Measurements from ENCODE around the gene BCL7A.

The BCL7A gene

DNA sequence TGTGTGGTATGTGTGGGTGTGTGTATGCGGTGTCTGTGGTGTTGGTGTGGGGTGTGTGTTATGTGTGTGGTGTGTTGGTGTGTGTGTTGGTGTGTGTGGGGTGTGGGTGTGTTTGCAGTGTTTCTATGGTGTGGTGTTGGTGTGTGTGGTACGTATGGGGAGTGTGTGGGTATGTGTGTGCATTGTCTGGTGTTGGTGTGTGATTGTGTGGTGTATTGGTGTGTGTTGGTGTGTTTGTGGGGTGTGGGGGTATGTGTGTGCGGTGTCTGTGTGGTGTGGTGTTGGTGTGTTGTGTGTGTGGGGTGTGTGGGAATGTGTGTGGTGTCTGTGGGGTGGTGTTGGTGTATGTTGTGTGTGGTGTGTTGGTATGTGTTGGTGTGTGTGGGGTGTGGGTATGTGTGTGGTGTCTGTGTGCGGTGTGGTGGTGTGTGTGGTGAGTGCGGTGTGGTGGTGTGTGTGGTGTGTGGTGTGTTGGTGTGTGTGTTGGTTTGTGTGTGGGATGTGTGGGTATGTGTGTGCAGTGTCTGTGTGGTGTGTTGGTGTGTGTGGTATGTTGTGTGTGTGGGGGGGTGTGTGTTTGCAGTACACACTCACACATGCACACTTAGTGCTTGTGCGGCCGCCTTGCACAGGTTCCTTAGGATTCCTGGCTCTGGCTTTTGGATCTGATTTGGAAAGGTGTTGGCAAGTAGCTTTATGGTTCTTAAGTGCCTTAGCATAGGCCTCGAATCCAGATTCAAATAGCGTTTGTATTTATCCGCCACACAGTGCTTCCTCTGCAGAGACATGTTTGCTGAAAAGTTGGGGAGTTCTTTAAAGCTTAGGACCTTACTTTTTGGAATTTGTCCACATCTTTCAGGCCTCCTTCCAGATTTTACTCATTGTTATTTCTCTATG is 73.3 kb downstream of the BCL7A start:
- no peak for DNase-seq (ENCODE audit: extremely low read depth, insufficient read length)
- TF ChIP-seq, protein P1, sequence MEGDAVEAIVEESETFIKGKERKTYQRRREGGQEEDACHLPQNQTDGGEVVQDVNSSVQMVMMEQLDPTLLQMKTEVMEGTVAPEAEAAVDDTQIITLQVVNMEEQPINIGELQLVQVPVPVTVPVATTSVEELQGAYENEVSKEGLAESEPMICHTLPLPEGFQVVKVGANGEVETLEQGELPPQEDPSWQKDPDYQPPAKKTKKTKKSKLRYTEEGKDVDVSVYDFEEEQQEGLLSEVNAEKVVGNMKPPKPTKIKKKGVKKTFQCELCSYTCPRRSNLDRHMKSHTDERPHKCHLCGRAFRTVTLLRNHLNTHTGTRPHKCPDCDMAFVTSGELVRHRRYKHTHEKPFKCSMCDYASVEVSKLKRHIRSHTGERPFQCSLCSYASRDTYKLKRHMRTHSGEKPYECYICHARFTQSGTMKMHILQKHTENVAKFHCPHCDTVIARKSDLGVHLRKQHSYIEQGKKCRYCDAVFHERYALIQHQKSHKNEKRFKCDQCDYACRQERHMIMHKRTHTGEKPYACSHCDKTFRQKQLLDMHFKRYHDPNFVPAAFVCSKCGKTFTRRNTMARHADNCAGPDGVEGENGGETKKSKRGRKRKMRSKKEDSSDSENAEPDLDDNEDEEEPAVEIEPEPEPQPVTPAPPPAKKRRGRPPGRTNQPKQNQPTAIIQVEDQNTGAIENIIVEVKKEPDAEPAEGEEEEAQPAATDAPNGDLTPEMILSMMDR (IDR thresholded peaks at IDR 0.05; ENCODE audit: insufficient read depth, low read length, poor library complexity, severe bottlenecking) = no peak
- no peak overlapping the region for H3K4me3 ChIP-seq (replicated peaks; ENCODE audit: low read depth, low read length)
- H3K27me3 ChIP-seq (replicated peaks; ENCODE audit: control insufficient read depth, insufficient read depth, low read length) = no peaks in the 10 kb centered on the region
- no peaks in the 10 kb centered on the region for H3K36me3 ChIP-seq (ENCODE audit: control insufficient read depth, insufficient read depth, low read length)

DNA sequence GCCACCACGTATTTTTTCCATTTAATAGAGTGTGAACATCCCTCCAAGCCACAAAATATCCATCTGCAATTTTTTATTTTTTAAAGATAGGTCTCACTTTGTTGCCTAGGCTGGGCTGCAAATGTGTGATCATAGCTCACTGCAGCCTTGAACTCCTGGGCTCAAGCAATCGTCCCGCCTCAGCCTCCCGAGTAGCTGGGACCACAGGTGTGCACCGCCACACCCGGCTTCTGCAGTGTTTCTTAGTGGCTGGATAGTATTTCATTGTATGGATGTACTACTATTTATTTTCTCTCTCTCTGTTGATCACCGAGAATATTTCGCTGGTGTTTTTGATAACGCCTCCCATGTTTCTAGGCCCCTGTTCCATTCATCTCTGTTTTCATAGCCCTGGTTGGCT is 74.3 kb downstream of the BCL7A start:
- H3K27me3 ChIP-seq (replicated peaks; ENCODE audit: control insufficient read depth, insufficient read depth, low read length) = no peaks in the 10 kb centered on the region
- TF ChIP-seq, protein P1 (IDR thresholded peaks at IDR 0.05; ENCODE audit: insufficient read depth, low read length, poor library complexity, severe bottlenecking) = no peak
- H3K4me3 ChIP-seq (replicated peaks; ENCODE audit: low read depth, low read length) = no peak overlapping the region
- DNase-seq (ENCODE audit: extremely low read depth, insufficient read length) = no peak
- no peaks in the 10 kb centered on the region for H3K36me3 ChIP-seq (ENCODE audit: control insufficient read depth, insufficient read depth, low read length)

DNA sequence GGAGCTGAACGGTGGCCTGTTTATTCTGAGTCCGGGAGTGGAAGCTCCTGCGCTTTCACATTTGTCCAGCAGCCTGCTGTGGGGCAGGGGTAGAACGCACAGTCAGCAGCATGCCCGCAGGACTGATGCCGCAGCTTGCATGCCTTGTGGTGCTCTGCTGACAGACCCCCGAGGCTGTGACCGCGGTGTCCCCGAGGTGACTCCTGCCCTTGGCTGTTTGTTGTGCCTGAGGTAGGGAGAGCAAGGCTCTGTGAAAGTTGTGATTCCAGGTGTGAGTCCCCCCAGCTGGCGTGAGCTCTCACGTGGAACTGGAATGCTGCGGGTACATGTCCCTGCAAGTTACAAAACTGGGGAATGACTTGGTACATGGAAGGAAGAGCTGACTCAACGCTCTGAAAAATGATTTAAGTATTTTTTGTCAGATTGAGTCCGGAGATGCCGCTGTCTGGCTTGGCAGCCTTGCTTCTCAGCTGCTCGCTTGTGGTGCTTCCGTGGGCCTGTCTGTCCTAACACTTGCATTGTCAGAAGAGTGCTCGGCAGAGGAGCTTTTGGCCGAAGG is 75.0 kb downstream of the BCL7A start:
- DNase-seq (ENCODE audit: extremely low read depth, insufficient read length) = no peak
- TF ChIP-seq, protein P1 (IDR thresholded peaks at IDR 0.05; ENCODE audit: insufficient read depth, low read length, poor library complexity, severe bottlenecking) = no peak
- no peaks in the 10 kb centered on the region for H3K27me3 ChIP-seq (replicated peaks; ENCODE audit: control insufficient read depth, insufficient read depth, low read length)
- H3K36me3 ChIP-seq (ENCODE audit: control insufficient read depth, insufficient read depth, low read length) = no peaks in the 10 kb centered on the region
- H3K4me3 ChIP-seq (replicated peaks; ENCODE audit: low read depth, low read length) = no peak overlapping the region

DNA sequence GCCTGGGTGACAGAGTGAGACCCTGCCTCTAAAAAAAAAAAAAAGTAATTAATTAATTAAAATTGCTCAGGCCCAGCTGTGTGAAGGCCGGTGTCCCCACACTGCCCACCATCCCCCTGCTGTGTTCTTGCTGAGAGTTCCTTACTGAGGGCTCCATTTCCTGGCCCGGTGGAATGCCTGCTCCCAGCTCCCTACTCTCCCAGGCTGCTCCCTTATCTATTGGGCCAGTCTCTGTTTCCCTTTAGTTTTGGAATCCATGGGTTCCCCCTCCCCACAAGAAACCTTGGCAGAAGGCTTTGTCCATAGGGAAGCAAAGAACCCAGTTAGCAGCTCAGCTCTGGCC is 75.9 kb downstream of the BCL7A start:
- TF ChIP-seq, protein P1 (IDR thresholded peaks at IDR 0.05; ENCODE audit: insufficient read depth, low read length, poor library complexity, severe bottlenecking) = no peak
- no peak for DNase-seq (ENCODE audit: extremely low read depth, insufficient read length)
- Histone ChIP-seq H3K4me3 (replicated peaks; ENCODE audit: low read depth, low read length) (no peak overlapping the region), H3K27me3 (replicated peaks; ENCODE audit: control insufficient read depth, insufficient read depth, low read length) (no peaks in the 10 kb centered on the region), H3K36me3 (ENCODE audit: control insufficient read depth, insufficient read depth, low read length) (no peaks in the 10 kb centered on the region)

DNA sequence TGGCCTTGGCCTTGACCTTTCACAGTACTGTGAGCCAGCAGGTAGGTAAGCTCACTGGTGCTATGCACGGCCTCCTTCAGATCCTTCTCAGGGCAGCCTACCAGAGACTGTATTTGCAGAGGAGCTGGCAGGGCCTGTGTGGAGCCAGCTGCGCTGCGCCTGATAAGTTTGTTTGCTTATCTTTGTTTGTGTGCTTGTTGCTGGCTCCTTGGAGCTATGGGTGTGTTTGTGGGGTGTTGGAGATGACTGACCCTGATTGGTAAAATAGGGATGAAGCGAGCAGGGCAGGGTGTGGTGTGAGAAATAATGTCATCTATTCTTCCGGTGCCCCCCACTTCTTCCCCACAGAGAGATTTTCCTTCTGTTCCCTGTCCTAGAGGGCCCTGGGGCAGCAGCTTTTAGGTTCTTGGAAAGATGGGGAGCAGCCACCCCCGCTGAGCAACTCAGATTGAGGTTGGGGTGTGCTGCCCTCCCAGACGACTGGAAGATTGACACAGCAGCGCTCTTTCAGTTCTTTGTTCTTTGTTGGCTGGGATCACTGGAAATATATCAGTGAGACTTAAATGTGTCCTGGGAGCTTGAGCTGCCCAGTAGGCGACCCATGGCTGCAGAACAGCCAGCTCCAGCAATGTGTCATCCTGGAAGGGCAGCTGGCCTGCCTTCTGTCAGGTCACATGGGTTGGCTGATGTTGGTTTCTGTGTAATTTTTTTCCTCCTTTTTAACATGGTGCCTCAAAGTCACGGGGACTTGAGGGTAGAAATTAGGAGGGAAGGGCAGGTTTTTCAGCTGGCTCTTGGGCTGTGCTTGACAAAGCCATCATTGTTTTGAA is 76.5 kb downstream of the BCL7A start:
- H3K27me3 ChIP-seq (replicated peaks; ENCODE audit: control insufficient read depth, insufficient read depth, low read length) = no peaks in the 10 kb centered on the region
- H3K36me3 ChIP-seq (ENCODE audit: control insufficient read depth, insufficient read depth, low read length) = no peaks in the 10 kb centered on the region
- no peak overlapping the region for H3K4me3 ChIP-seq (replicated peaks; ENCODE audit: low read depth, low read length)
- TF ChIP-seq, protein P1 (IDR thresholded peaks at IDR 0.05; ENCODE audit: insufficient read depth, low read length, poor library complexity, severe bottlenecking) = no peak
- DNase-seq (ENCODE audit: extremely low read depth, insufficient read length) = no peak
